HepG2 (cell line): ENCODE measurements around the gene RRAD. TPM values are rescaled to one million over a fixed set of nuclear protein-coding genes. Genes with fewer than 3 reads are reported as not detected.

ENCODE experiments used
- ARID3A ChIP-seq: IDR thresholded peaks from 2 replicates; pipeline ENCODE4 v1.6.1; 2012; ENCODE audit warnings: low read depth, low read length, improper control_type of control experiment
- ATF6 ChIP-seq: sonication (generic); formaldehyde crosslinking; conservative IDR thresholded peaks from 2 replicates; pipeline ENCODE4 v1.4.0; 2020; ENCODE audit warnings: missing genetic modification reagents
- ETV6 ChIP-seq: sonication (generic); formaldehyde crosslinking; conservative IDR thresholded peaks from 2 replicates; pipeline ENCODE4 v1.4.0; 2020; ENCODE audit warnings: missing genetic modification reagents
- FOXP1 ChIP-seq, 2 experiments: fragments of 450-650 bp in 1 of 2; IDR thresholded peaks; 2 replicates each; pipeline ENCODE4 v1.6.1; 2017 to 2018; ENCODE audit warnings: antibody characterized with exemption in 1 of 2
- GMEB1 ChIP-seq: sonication (generic); formaldehyde crosslinking; IDR thresholded peaks from 2 replicates; pipeline ENCODE4 v1.5.1; 2020; ENCODE audit warnings: missing genetic modification reagents, mild to moderate bottlenecking, borderline replicate concordance
- IRF1 ChIP-seq: sonication (generic); formaldehyde crosslinking; IDR thresholded peaks from 2 replicates; pipeline ENCODE4 v1.4.0; 2020; ENCODE audit warnings: low read depth, mild to moderate bottlenecking, missing genetic modification reagents
- MIER2 ChIP-seq: IDR thresholded peaks from 2 replicates; pipeline ENCODE4 v1.6.1; 2016; ENCODE audit warnings: missing biosample characterization, missing genetic modification reagents
- NR0B2 ChIP-seq: sonication (generic); formaldehyde crosslinking; IDR thresholded peaks from 2 replicates; pipeline ENCODE4 v1.4.0; 2020; ENCODE audit warnings: mild to moderate bottlenecking, missing genetic modification reagents
- POGK ChIP-seq: sonication (generic); formaldehyde crosslinking; conservative IDR thresholded peaks from 2 replicates; pipeline ENCODE4 v1.8.0; 2022; ENCODE audit warnings: mild to moderate bottlenecking, moderate library complexity, missing genetic modification reagents
- ZBTB10 ChIP-seq: sonication (generic); formaldehyde crosslinking; IDR thresholded peaks from 2 replicates; pipeline ENCODE4 v1.4.0; 2020; ENCODE audit warnings: missing genetic modification reagents, borderline replicate concordance
- ZFY ChIP-seq: sonication (generic); formaldehyde crosslinking; IDR thresholded peaks from 2 replicates; pipeline ENCODE4 v1.4.0; 2020; ENCODE audit warnings: missing genetic modification reagents
- ZNF20 ChIP-seq: sonication (generic); formaldehyde crosslinking; IDR thresholded peaks from 2 replicates; pipeline ENCODE4 v1.4.0; 2020; ENCODE audit warnings: mild to moderate bottlenecking, moderate library complexity, missing genetic modification reagents
- ZNF225 ChIP-seq: sonication (generic); formaldehyde crosslinking; IDR thresholded peaks from 2 replicates; pipeline ENCODE4 v1.4.0; 2020; ENCODE audit warnings: mild to moderate bottlenecking, missing genetic modification reagents
- ZNF709 ChIP-seq: sonication (generic); formaldehyde crosslinking; IDR thresholded peaks from 2 replicates; pipeline ENCODE4 v1.5.0; 2020; ENCODE audit warnings: mild to moderate bottlenecking, missing genetic modification reagents
- ZNF768 ChIP-seq: sonication (generic); formaldehyde crosslinking; IDR thresholded peaks from 2 replicates; pipeline ENCODE4 v1.4.0; 2020; ENCODE audit warnings: missing genetic modification reagents
- ZNF879 ChIP-seq: sonication (generic); formaldehyde crosslinking; IDR thresholded peaks from 2 replicates; pipeline ENCODE4 v1.8.1; 2023; ENCODE audit warnings: missing genetic modification reagents
- polyA plus RNA-seq, 8 experiments: library from polyadenylated mRNA; depleted of rRNA in 3 of 8; stranded (reverse) in 7 of 8; unstranded in 1 of 8; fragments of >200 nt; fragmentation: Illumina TruSeq in 4 of 8; extraction: Trizol in 4 of 8; gene quantifications; 2 replicates each; pipeline versions ENCODE4 v1.2.1 to v1.2.3, GENCODE V29; 2011 to 2016; ENCODE audit warnings: low read depth in 4 of 8, missing spikeins in 1 of 8, mixed read lengths in 1 of 8; ENCODE audit not compliant: insufficient read depth in 1 of 8
- total RNA-seq, 5 experiments: library from RNA; depleted of rRNA; stranded (reverse); fragments of >200 nt; fragmentation: Illumina TruSeq; extraction: Trizol; gene quantifications; 2 replicates each; pipeline ENCODE4 v1.2.3, GENCODE V29; 2016; ENCODE audit warnings: low read depth in 1 of 5

Gene RRAD
- total and polyA plus RNA-seq, 2 of the 13 experiments (the other 11 are each of a cell fraction or from before 2014, with no cell fraction given), result 0.80 to 1.1 TPM

- TF ChIP-seq ZNF768 (CRISPR knock-in tag) (peak; percentile 91), ZNF709 (peak; percentile 48; the same call in 1 of the 2 replicates), ZNF20 (CRISPR knock-in tag) (no peak), ZFY (CRISPR knock-in tag) (peak; percentile 81), POGK (CRISPR knock-in tag) (no peak; the same call in 1 of the 2 replicates), NR0B2 (CRISPR knock-in tag) (0 out of 2 replicates have a peak, but pooled peaks have one; percentile 31), ZNF879 (CRISPR knock-in tag) (no peak), ZBTB10 (CRISPR knock-in tag) (peak; percentile 69; the same call in 1 of the 2 replicates), ETV6 (CRISPR knock-in tag) (peak; percentile 55; the same call in 1 of the 2 replicates), FOXP1 (IDR thresholded peaks at IDR 0.05) (no peak), FOXP1 (CRISPR knock-in tag; IDR thresholded peaks at IDR 0.05) (0 out of 2 replicates have a peak, but pooled peaks have one; percentile 7), MIER2 (CRISPR knock-in tag) (peak; percentile 41; the same call in 1 of the 2 replicates), ATF6 (CRISPR knock-in tag) (no peak), ZNF225 (CRISPR knock-in tag) (peak; percentile 94), IRF1 (CRISPR knock-in tag) (no peak), GMEB1 (CRISPR knock-in tag) (peak; percentile 48; the same call in 1 of the 2 replicates), ARID3A (peak; percentile 53; the same call in 1 of the 2 replicates)
These were observed 10.1 kb upstream of the RRAD start, which contains the start of gene CES2 (continued) for GRCh38 chr16:66935314-66936011.
